ENCODE results near the gene KCTD10.

DNA sequence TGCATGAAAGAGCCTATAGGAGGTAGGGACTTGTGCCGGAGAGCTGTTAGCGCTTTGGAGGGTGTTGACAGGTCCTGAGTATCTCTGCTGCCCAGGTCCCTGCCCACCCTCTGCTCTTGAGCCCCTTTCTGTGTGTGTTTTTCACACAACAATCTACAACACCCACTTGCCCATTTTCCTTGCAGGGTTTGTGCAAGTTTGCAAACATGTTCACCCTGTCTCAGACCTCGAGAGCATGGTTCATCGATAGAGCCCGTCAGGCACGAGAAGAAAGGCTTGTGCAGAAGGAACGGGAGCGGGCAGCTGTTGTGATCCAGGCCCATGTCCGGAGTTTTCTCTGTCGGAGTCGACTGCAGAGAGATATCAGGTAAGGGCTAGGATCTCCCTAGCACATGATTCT lies 6.2 kb upstream of the KCTD10 start:
- no peak for TF ChIP-seq CTCF (IDR thresholded peaks at IDR 0.05; ENCODE audit: low read length)
- no peak for TF ChIP-seq EZH2 (IDR thresholded peaks at IDR 0.05; ENCODE audit: borderline replicate concordance, low read length)

All from OCI-LY1 (cell line).